HG03097 (cell line): ENCODE data around the gene CXCR6.

Source experiments
- ATAC-seq: cut with Tn5 transposase; IDR thresholded peaks from one replicate; pipeline ENCODE4 v1.9.1; 2021; ENCODE audit not compliant: unreplicated experiment, low FRiP score

Gene CXCR6

DNA sequence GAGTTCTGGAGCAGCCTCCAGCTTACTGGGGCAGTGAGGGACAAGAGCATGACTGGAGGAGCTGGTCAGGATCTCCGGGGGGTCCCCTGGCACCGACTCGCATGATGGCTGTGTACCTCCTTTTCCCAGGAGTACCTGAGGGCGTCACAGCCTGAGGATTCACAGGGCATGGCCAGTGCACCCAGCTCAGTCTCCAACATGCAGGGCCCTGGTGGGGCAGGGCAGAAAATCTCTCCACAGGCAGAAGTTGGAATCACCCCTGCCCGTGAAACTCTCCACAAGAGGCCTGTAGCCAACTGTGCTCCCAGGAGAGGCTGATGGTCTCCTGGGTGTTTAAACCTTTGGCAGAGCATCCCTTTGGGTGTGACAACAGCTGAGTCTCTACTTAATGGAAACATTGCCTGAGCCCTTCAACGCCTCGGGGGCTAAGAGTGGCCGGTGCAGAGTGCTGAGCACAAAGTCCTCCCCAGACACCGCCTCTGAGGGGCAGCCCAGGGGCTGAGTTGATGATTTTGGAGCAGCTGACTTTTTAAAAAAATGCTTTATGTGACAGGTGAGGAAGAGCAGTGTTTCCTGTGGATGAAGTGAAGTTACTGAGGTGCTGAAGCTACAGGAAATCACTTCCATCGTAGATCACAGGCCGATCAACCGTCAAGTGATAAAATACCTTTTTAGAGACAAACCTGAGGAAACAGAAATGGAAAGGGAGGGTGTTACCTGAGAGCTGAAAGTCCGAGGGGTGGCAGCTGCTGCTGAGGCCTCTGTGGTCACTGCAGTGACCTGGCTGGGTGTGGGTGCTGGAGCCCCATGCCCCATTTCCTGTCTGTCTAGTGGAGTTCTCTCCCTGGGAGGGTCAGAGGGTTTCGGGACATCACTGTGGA, 21.9 kb upstream of the CXCR6 start:
- ATAC-seq, result no peak

DNA sequence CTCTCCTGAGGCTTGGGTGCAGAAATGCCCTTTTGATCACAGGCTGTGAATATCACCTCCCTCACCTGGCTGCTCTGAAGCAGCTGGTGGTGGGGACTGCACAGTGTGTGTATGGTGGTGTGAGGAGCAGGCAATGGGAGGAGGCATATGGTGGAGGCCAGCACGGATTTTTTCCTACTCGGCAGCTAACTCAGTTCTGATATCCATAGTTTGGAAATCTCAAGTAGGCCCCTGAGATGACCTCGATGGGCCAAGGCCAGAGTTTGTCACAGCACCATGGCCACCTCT, 21.3 kb upstream of the CXCR6 start:
- no peak for ATAC-seq

DNA sequence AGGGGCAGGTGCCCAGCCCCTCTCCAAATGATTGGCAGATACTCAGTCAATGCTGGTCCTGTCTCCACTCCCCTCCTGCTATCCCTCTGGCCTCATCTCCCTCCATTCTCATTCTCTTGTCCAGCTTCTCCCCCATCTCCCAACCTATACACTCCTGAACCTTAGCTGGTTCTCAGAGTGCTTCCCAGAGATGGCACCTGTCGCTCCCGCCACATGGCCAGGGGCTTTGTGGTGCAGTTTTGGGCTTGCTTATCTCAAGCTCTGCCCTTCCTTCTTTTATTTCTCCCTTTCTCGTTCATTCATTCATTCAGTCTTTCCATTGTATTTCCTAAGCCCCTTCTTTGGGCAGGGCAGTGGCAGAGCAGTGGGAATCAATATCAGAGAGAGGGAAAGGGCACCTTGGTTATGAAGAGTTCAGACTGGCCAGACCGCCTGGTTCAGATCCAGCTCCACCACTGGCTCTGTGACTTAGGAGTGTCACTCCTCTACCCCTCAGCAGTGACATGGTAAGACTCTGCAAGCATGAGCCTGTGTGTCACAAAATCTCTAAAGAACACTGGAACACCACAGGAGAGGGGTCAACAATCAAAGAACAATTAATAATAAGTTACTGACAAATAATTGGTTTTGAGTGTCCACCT, 20.2 kb upstream of the CXCR6 start:
- no peak for ATAC-seq

DNA sequence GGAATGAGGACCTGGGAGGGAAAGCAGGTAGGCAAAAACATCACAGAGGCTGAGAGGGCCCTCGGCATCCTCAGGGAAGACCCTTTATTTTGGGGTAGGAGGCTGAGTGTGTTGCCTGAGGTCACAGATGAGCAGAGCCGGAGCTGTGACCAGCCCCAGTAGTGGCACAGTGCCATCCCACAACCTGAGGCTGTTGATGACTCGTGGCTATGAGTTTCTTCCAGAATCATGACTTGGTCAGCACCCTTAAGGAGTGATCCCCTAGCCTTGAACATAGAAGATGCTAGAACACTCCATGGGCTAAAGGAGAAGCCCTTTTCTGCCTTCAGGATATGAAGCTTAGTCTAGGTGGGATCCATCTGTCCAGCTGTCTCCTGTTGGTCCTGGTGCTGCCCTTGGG, 19.5 kb upstream of the CXCR6 start:
- no peak for ATAC-seq

DNA sequence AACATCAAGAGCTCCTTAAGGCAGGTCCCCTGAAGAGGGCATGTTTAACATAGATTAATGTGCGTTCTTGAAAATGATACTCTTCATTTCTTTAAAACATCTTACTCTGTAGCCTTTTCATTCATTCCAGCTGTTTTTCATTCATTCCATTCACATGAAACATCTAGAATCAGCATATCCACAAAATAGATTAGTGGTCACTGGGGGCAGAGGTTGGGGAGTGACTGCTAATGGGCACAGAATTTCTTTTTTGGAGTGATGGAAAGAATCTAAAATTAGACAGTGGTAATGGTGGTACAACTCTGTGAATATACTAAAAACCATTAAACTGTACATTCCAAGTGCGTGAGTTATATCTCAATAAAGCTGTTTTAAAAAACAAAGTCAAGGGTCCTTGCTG, 15.4 kb upstream of the CXCR6 start:
- ATAC-seq, result no peak

DNA sequence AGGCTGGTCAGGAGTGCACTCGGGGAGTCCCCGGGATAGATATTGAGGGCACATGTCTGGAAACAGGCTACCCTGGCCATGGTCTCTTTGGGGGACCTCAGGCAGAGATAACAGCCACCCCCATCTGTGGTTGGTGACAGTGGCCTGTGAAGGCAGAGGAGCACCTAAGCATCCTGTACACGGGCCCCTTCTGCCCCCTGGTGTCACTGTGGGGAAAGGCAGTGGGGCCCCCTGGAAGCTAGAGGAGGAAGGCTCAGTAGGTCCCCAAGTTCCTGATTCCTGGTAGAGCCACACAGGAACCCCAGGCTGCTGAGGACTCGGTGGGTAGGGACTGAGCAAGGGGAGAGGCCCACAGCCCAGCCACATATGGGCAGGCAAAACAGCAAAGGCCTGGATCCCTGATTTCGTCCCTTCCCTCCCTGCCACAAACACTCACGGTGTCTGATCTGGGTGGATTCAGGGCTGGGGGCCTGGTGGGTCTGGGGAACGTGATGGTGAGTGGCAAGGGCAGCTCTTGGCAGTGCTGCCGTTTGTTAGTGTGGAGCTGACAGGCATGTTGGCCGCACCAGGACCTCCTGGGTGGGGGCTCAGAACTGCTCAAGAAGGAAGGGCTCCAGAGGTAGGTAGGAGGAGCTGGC, 14.1 kb upstream of the CXCR6 start:
- ATAC-seq, result no peak

DNA sequence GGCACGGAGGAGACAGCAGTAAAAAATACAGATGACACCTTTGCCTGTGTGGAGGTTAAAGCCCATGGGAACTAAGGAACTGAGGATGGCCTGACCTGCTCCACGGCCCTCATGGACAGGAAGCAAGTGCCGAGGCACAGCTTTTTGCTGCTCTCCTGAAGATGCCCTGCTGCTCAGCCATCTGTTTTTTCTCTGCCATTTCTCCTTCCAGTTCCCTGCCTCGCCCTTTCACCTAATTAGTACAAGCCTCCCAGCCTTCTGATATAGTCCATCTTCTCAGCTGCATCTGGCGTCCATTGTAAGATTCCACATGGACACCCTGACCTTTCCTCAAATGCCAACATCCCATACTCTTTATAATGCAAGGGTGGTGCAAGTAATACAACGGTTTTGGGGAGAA, 11.8 kb upstream of the CXCR6 start:
- ATAC-seq, result no peak

DNA sequence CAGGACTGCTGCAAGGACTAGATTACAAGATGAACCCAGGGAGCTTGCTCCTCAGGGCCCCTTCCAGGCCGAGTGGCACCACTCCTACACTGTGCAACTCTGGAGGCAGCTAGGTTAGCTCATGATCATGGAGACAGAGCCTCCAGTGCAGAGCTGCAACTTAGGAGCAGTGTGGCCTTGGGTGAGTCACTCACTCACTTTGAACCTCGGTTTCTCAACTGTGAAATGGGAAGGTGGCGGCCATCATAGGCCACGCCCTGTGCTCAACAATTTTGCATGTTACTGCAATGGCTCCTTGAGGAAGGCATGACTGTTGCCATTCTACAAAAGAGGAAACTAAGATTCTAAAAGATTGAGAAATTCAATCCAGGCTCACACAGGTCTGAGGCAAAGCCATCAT, 11.2 kb upstream of the CXCR6 start:
- no peak for ATAC-seq

DNA sequence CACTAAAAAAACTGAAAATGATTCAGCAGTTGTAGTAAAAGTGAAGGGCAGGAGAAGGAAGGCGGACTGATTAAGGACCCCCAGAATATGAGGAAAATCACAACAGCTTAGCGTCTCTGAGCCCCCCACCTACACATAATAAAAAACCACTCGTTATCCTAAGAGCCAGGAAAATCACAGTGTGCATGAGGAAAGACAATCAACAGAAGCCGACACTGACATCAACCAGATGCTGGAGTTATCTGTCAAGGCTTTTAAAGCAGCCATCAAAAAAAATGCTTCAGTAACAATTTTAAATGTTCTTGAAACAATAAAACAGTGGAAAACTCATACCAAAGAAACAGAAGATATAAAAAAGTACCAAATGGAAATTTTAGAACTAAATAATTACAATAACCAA, 9.7 kb upstream of the CXCR6 start:
- ATAC-seq, result no peak

DNA sequence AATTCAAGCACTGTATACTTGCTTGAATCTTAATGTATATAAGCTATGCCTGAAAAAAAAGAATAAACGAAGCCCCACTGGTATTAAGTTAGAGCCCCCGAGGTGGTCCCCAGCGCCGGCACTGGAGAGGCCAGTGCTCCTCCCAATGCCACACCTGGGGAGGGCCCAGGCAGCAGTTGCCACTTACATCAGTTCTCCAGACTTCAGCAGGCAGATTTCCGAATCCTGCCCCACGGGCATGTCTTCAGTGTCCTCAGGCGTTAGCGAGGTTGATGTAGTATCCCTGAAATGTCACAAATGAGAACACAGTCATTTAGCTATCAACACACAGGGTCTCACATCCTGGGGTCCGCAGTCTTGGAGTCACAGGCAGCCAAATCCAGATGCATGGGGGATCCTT, 7.0 kb upstream of the CXCR6 start:
- no peak for ATAC-seq

DNA sequence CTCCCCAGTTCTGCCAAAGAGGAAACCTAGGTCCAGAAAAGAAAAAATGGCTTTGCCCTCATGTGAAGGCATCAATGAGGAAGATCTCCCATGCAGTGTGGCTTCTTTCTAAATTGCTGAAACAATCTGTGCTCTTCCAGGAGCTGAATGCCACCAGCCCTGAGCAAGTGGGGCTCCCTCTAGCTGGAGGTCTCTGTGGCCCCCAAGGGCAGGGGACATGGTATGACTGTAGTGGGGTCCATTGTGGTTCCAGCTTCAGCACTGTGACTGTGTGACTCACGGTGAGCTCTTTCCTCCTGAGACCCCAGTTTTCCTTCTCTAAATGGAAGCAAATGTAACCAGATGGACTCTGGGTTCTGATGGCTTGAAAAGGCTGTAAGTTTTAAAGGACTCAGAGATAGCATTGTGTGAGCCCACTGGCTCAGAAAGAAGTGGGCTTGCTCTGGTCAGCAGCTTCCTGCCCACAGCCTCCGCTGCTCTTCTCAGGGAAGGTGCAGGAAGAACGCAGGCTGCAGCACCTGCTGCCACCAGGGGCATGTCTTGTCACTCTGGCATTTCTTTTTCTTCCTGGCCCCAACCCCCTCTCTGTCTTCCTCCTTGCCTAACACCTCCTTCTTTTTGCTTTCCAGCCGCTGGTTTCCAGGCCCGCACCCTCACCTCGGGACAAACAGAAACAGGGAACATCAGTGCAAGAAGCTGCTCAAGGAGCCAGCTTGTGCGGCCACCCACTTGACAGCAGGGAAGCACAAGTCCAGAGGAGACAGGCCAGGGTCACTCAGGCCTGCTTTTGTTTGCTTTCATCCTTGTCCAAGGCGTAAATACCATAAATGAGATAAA, 5.8 kb upstream of the CXCR6 start:
- no peak for ATAC-seq

DNA sequence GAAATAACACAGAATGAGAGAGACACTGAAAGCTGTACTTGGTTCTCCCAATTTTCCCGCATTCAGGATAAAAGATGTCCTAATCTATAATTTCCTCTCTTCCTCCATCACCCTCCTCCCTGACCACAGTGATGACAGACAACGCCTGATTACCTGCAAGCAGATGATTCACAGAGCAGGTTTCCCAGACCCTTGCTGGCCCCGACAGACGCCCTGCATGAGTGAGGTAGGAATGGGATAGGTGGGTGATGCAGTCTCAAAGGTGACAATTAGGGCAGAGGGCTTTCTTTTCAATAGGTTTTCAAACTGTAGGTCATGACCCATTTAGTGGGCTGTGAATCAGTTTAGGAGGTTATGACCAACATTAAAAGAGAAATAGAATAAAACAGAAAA, 5.2 kb upstream of the CXCR6 start:
- ATAC-seq, result no peak

DNA sequence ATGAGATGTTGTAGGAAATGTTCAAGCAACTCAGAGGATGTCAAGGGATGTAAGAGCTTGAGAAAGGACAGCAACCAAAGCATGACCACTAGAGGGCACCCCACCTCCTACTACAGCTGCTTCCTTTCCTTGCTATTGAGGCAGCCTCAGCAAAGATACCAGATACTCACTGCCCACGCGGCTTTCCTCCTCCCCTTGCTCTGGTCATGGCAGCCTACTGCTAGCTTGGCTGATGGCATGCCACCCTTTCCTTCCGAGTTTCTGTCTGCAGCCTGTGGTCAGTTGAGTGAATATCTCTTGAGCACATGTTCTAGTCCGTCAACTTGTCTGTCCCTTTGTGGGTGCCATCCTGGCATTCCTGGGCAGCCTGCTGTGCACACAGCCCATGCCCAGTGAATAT, 4.4 kb upstream of the CXCR6 start:
- ATAC-seq, result no peak

DNA sequence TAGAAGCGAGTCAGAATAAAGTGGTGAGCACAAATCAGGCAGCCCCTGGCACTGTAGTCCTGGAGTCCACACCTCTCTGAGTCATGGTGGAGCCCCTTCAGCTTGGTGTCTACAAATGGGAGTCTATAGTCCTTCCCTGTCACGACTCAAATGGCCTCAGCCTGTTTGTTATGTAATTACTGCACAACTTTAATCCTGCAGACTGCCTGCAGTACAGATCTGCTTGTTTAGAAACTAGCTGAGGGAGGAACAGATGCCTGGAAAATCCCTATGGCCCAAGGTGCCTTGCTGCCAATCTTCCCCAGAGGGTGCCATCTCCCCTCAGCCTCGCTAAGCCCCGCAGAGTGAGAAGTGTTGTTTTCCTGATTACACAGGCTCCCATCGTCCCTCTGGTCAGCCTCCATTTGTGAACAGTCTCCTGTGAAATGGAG, 3.9 kb upstream of the CXCR6 start:
- no peak for ATAC-seq

DNA sequence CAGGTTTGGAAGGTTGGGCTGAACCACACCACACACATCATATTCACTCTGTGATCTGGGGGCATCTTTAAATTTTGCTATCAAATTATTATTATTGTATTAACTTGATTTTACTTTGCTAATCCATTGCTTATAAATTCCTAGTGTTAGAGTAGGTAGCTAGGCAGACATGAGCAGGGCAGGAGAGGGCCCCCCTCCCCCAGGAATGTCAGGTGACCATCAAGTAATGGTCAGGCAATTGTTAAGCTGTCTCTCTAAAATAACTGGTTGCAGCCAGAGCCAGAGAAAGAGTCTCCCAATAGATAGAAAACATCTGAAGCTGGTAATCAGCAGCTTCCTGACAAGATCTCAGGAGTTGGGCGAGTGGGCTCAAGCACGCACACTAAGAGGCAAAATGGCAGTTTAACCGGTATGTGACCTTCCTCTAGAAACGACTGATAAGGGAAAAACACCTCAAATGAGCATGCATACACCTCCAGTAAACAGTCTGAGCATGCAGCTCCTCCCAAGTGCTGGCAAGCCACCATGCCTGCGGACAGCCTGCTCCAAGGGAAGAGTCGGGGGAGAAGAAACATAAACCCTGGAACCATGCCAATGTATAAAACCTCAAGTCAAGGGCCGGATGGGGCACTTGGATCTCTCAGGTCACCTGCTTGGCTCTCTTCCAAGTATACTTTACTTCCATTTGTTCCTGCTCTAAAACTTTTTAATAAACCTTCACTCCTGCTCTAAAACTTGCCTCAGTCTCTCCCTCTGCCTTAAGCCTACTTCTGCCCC, 3.1 kb upstream of the CXCR6 start:
- ATAC-seq, result no peak

DNA sequence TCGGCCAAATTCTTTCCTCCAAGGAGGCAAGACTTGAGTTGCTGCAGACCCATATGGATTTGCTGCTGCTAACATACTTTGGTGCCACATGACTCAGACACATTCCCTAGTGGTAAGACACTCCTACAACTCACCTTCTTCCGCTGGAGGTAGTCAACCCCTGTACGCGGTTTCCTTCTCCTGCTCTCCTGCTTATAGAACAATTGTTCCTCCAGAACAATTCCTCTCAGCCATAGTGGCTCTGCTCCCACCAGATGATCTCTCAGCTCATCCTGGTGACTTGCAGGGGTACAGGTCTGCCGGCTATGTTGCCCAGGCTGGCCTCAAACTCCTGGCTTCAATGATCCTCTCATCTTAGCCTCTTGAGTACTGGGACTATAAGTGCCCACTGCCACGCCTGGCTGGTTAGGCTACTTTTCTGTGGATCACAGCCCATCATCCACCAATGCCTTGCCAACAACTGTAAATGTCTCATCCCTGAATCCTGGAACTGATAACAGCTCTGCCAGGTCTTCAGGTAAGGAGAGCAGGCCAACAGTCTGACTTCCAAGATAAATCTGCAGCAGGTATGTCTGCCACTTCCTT, 2.4 kb upstream of the CXCR6 start:
- no peak for ATAC-seq

DNA sequence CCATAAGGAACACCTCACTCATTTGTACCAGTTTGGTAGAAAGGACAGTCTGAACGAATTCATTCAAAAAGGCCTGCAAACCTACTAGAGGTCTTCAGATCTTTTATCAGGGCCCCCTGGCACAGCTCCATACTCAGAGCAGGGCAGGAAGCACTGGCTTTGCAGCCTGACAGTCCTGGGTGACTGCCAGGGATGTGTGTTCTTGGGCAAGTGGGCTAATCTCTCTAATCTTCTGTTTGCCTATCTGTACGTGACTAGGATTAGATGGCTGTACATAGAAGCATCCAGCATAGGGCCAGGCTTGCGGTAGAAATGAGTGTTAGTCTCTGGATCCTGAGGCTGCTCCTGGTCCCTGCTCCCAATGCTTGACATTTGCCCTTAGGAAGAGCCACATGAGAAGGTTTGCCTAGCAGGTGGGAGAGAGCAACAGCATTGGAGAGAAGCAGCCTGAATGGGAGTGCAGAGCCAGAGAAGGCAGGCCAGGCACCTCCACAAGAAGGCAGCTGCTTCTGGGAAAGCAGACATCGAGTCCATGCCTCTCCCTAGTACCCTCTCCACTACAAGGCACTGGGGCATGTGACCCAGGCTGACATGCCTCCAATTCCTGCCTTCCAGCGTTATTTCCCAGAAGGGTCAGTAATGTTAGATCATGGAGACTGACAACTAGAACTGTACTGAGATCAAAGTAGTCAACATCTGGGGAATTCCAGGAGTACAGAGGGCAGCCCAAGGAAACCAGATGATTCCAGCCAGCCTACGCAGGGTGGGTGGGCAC, 1.0 kb upstream of the CXCR6 start:
- ATAC-seq, result no peak

DNA sequence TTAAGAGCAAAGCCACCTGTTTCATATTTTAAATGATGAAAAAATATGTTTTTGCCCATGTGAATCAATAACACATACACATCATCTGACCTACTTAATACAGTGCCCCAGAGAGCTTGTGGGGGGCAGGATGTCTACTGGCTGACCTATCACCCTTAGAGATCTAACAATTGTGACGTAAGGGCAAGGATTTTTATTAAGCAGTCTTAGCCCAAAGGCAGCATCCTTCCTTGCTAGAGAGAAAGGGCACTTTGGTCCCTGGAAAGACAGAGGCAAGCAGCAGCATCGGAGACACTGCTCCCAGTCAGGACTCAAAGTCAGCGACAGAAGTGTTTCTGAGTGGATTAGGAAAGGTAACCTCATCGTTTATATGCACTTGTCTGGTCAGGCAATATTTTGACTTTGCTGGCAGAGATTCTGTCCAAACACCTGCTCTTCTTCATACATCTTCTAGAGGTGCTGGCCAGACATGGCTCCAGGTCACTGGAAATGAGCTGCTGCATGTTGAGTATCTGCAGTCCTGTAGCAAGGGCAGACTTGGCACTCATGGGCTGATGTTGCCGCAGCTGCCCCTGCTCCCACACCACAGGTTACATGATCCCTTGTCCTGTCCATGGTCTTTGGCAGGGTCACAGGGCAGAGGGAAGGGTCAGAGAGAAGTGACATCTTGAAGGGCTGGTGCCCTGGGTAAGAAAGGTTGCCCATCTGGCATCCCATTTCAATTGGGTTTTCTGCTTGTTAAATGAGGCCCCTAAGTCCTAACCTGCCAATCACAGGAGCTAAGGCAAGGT, 1.8 kb downstream of the CXCR6 start:
- no peak for ATAC-seq

DNA sequence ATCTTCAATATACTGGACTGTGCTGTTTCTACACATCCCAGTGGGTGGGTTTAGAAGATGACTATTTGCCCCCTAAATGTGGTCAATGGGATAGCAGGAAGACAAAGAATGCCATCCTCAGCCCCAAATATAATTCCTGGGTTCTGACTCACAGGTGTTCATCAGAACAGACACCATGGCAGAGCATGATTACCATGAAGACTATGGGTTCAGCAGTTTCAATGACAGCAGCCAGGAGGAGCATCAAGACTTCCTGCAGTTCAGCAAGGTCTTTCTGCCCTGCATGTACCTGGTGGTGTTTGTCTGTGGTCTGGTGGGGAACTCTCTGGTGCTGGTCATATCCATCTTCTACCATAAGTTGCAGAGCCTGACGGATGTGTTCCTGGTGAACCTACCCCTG, 3.0 kb downstream of the CXCR6 start:
- no peak for ATAC-seq
